D721Med (cell line): ENCODE data around the gene SRR.

Experiments used
- DNase-seq: peaks from one replicate; pipeline ENCODE4 v3.0.0; 2011; ENCODE audit warnings: low spot score; ENCODE audit not compliant: insufficient read length
- FAIRE-seq: peaks from 2 replicates; lab custom pipeline; 2011; peaks lifted over from hg19 to GRCh38; lab: Jason Lieb, UNC
- TF ChIP-seq, protein P1 (sequence below): IDR thresholded peaks from 2 replicates; pipeline ENCODE4 v1.5.1; 2012; ENCODE audit warnings: mild to moderate bottlenecking, control low read depth; ENCODE audit not compliant: insufficient read depth; ENCODE audit errors: missing control alignments

Gene SRR

DNA sequence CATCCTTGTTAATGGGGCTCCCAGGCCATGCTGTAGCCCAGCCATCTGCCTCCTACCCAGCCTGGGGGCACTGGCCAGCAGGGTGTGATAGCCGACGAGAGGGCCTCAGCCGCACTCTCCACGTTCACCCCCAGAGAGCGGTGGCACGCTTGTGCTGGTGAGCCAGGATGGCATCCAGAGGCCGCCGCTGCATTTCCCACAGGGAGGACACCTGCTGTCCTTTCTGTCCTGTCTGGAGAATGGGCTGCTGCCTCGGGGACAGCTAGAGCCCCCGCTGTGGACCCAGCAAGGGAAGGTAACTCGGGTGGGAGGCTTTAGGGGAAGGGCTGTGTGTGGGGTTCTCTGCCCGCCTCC lies 61.0 kb downstream of the SRR start:
- DNase-seq (no peak), FAIRE-seq (no peak)
- TF ChIP-seq, protein P1, sequence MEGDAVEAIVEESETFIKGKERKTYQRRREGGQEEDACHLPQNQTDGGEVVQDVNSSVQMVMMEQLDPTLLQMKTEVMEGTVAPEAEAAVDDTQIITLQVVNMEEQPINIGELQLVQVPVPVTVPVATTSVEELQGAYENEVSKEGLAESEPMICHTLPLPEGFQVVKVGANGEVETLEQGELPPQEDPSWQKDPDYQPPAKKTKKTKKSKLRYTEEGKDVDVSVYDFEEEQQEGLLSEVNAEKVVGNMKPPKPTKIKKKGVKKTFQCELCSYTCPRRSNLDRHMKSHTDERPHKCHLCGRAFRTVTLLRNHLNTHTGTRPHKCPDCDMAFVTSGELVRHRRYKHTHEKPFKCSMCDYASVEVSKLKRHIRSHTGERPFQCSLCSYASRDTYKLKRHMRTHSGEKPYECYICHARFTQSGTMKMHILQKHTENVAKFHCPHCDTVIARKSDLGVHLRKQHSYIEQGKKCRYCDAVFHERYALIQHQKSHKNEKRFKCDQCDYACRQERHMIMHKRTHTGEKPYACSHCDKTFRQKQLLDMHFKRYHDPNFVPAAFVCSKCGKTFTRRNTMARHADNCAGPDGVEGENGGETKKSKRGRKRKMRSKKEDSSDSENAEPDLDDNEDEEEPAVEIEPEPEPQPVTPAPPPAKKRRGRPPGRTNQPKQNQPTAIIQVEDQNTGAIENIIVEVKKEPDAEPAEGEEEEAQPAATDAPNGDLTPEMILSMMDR, result no peak

GRCh38 chr17:2365132-2365531 lies 61.4 kb downstream of the SRR start:
- TF ChIP-seq, protein P1, result no peak
- no peak for DNase-seq
- no peak for FAIRE-seq

GRCh38 chr17:2366747-2367494 lies 63.2 kb downstream of the SRR start:
- TF ChIP-seq, protein P1, result no peak
- no peak for FAIRE-seq
- DNase-seq, result no peak

- FAIRE-seq, result no peak
- DNase-seq, result no peak
- TF ChIP-seq, protein P1, result no peak
These were observed 64.6 kb downstream of the SRR start for GRCh38 chr17:2368359-2368758.

GRCh38 chr17:2369039-2369438 lies 65.3 kb downstream of the SRR start:
- TF ChIP-seq, protein P1, result no peak
- DNase-seq (no peak), FAIRE-seq (no peak)

GRCh38 chr17:2369551-2370210 lies 65.9 kb downstream of the SRR start:
- TF ChIP-seq, protein P1, result no peak
- DNase-seq (no peak), FAIRE-seq (no peak)

DNA sequence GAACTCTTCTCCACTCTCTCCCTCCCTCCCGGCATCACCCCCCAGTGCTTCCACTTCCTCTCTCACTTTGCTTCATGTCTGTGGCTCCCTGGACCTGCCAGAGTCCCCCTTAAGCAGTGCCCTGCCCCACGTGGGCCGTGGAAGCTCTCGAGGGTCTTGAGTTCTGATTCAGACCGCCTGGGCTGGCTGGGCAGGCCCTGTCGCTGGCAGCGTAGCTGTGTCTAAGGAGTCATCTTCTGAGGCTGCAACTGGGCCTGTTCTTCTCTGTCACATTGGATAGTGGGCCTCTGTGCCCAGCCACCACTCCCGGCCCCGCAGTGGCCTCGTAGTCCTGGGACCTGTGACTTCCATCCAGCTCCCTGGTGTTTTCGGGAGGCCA lies 66.5 kb downstream of the SRR start:
- no peak for FAIRE-seq
- TF ChIP-seq, protein P1, result no peak
- DNase-seq, result no peak
